PC-9 (cell line): Measurements from ENCODE around the gene KCNN3. TPM values are rescaled to one million over a fixed set of nuclear protein-coding genes. Genes with fewer than 3 reads are reported as not detected.

Experiments
- BruUV-seq: library from RNA; stranded (reverse); fragments of 400-500 nt; replicated peaks from 2 replicates; lab custom pipeline; 2021; lab: Mats Ljungman, UMichigan
- CTCF ChIA-PET: fragments of 300-600 bp; sonication (Branson Sonifier 250); formaldehyde crosslinking; loops from one replicate; lab custom pipeline; 2022; ENCODE audit warnings: antibody characterized with exemption; lab: Charles Lee
- POLR2A ChIA-PET: fragments of 300-600 bp; sonication (Branson Sonifier 250); formaldehyde crosslinking; loops from one replicate; lab custom pipeline; 2022; ENCODE audit warnings: antibody characterized with exemption; ENCODE audit not compliant: unreplicated experiment; lab: Charles Lee
- DNase-seq, 2 experiments: peaks; one replicate each; pipeline versions ENCODE4 v3.0.0 to v3.0.0-alpha.2; 2015 to 2022; ENCODE audit warnings: mixed read lengths in 1 of 2
- H2AFZ ChIP-seq: fragments of 200-600 bp; sonication (generic); 2 replicates; pipeline ENCODE4 v1.8.1; 2017; ENCODE audit warnings: antibody characterized with exemption
- H3F3A ChIP-seq: fragments of 200-600 bp; sonication (generic); 2 replicates; pipeline ENCODE4 v1.8.1; 2017; ENCODE audit warnings: antibody characterized with exemption, mild to moderate bottlenecking, low read depth; ENCODE audit not compliant: insufficient read depth
- H3K27ac ChIP-seq: fragments of 200-600 bp; sonication (generic); 2 replicates; pipeline ENCODE4 v1.6.1; 2016; ENCODE audit warnings: mixed run types
- H3K27me3 ChIP-seq: fragments of 200-600 bp; sonication (generic); 2 replicates; pipeline ENCODE4 v1.6.1; 2016; ENCODE audit warnings: low read depth, mixed run types; ENCODE audit not compliant: insufficient read depth
- H3K36me3 ChIP-seq: fragments of 200-600 bp; sonication (generic); 2 replicates; pipeline ENCODE4 v1.6.1; 2016; ENCODE audit warnings: low read depth, mixed run types
- H3K4me1 ChIP-seq: fragments of 200-600 bp; sonication (generic); replicated peaks from 2 replicates; pipeline ENCODE4 v1.6.1; 2016; ENCODE audit warnings: mixed run types; ENCODE audit not compliant: insufficient read depth
- H3K4me2 ChIP-seq: fragments of 200-600 bp; sonication (generic); 2 replicates; pipeline ENCODE4 v1.6.1; 2017; ENCODE audit warnings: mixed run types
- H3K4me3 ChIP-seq: fragments of 200-600 bp; sonication (generic); 2 replicates; pipeline ENCODE4 v1.6.1; 2016; ENCODE audit warnings: mixed run types
- H3K79me2 ChIP-seq: fragments of 200-600 bp; sonication (generic); 2 replicates; pipeline ENCODE4 v1.6.1; 2017; ENCODE audit warnings: low read depth, mixed run types
- H3K9me2 ChIP-seq: fragments of 200-600 bp; sonication (generic); 2 replicates; pipeline ENCODE4 v1.8.1; 2017; ENCODE audit warnings: mild to moderate bottlenecking; ENCODE audit not compliant: insufficient read depth
- H3K9me3 ChIP-seq: fragments of 200-600 bp; sonication (generic); 2 replicates; pipeline ENCODE4 v1.8.1; 2016; ENCODE audit warnings: low read depth; ENCODE audit not compliant: insufficient read depth
- H4K20me1 ChIP-seq: fragments of 200-600 bp; sonication (generic); 2 replicates; pipeline ENCODE4 v1.8.1; 2017; ENCODE audit not compliant: insufficient read depth
- CTCF ChIP-seq: fragments of 200-600 bp; sonication (generic); conservative IDR thresholded peaks from 2 replicates; pipeline ENCODE4 v1.6.1; 2017; ENCODE audit warnings: mixed run types, antibody characterized with exemption, mild to moderate bottlenecking, moderate library complexity
- EZH2 ChIP-seq: fragments of 200-600 bp; sonication (generic); IDR thresholded peaks from 2 replicates; pipeline ENCODE4 v1.8.0; 2017; ENCODE audit warnings: antibody characterized with exemption, low read depth
- intact Hi-C: fragments of 100-400 bp; cut with micrococcal nuclease; formaldehyde crosslinking; loops from one replicate; pipeline ENCODE4 v1.10.0; 2022; ENCODE audit not compliant: unreplicated experiment
- total RNA-seq: library from RNA; stranded (reverse); gene quantifications from 2 replicates; pipeline ENCODE4 v1.2.3, GENCODE V29; 2021

KCNN3 gene
- total RNA-seq, 1 experiment from 2014 or later: 1.1 TPM

GRCh38 chr1:154818911-154819310, 51.2 kb downstream of the KCNN3 start:
- H3K4me2 ChIP-seq: no peak overlapping the region
- no peaks in the 10 kb centered on the region for H3K9me2 ChIP-seq
- H3K27ac ChIP-seq: no peak overlapping the region
- no peak overlapping the region for H3K4me3 ChIP-seq
- CTCF ChIA-PET: no interaction called here
- no peak overlapping the region for H2AFZ ChIP-seq
- H3F3A ChIP-seq: no peaks in the 10 kb centered on the region
- no peaks in the 10 kb centered on the region for H3K4me1 ChIP-seq
- POLR2A ChIA-PET: no interaction called here
- no TSS peak for BruUV-seq
- H3K27me3 ChIP-seq: peaks cover 78% of the 10 kb centered on the region
- TF ChIP-seq CTCF: no peak
- no peak for TF ChIP-seq EZH2
- intact Hi-C loops: no loop called here
- H3K9me3 ChIP-seq: no peaks in the 10 kb centered on the region
- no peak for DNase-seq
- H4K20me1 ChIP-seq: no peaks in the 10 kb centered on the region
- H3K79me2 ChIP-seq: no peaks in the 10 kb centered on the region
- H3K36me3 ChIP-seq: no peaks in the 10 kb centered on the region

- intact Hi-C loops: no loop called here
- no peaks in the 10 kb centered on the region for H3K36me3 ChIP-seq
- POLR2A ChIA-PET: no interaction called here
- H4K20me1 ChIP-seq: no peaks in the 10 kb centered on the region
- no peaks in the 10 kb centered on the region for H3K9me2 ChIP-seq
- H3K27me3 ChIP-seq: peaks cover 77% of the 10 kb centered on the region
- no peaks in the 10 kb centered on the region for H3F3A ChIP-seq
- no TSS peak for BruUV-seq
- no peaks in the 10 kb centered on the region for H3K79me2 ChIP-seq
- no peak for DNase-seq
- CTCF ChIA-PET: no interaction called here
- no peak overlapping the region for H3K4me3 ChIP-seq
- H2AFZ ChIP-seq: no peak overlapping the region
- no peak overlapping the region for H3K27ac ChIP-seq
- no peak overlapping the region for H3K4me2 ChIP-seq
- TF ChIP-seq EZH2 (no peak), CTCF (no peak)
- no peaks in the 10 kb centered on the region for H3K9me3 ChIP-seq
- no peaks in the 10 kb centered on the region for H3K4me1 ChIP-seq
Observed at GRCh38 chr1:154816937-154817336, 53.1 kb downstream of the KCNN3 start.

GRCh38 chr1:154816369-154816768, 53.7 kb downstream of the KCNN3 start:
- Histone ChIP-seq H3K27me3 (peaks cover 77% of the 10 kb centered on the region), H3K79me2 (no peaks in the 10 kb centered on the region), H3K27ac (no peak overlapping the region), H3K4me1 (no peaks in the 10 kb centered on the region), H3K9me2 (no peaks in the 10 kb centered on the region), H3K36me3 (no peaks in the 10 kb centered on the region), H3K4me2 (no peak overlapping the region), H3K9me3 (no peaks in the 10 kb centered on the region), H4K20me1 (no peaks in the 10 kb centered on the region), H3F3A (no peaks in the 10 kb centered on the region), H2AFZ (no peak overlapping the region), H3K4me3 (no peak overlapping the region)
- TF ChIP-seq CTCF (no peak), EZH2 (no peak)
- POLR2A ChIA-PET: no interaction called here
- no peak for DNase-seq
- CTCF ChIA-PET: no interaction called here
- no TSS peak for BruUV-seq
- intact Hi-C loops: no loop called here
